ENCODE measurements around the gene SLC22A17. TPM values are rescaled to one million over a fixed set of nuclear protein-coding genes. Genes with fewer than 3 reads are reported as not detected.

SLC22A17 gene
- total and polyA plus RNA-seq, 2 of the 13 experiments (the other 11 are each of a cell fraction or from before 2014, with no cell fraction given) = 0.95 to 1.1 TPM

GRCh38 chr14:23306412-23307145 is 46.1 kb downstream of the SLC22A17 start, which contains the start of gene BCL2L2 (continued):
- TF ChIP-seq ZFP37 (CRISPR knock-in tag; IDR thresholded peaks at IDR 0.05; ENCODE audit: borderline replicate concordance) (peak; percentile 93), SYNCRIP (IDR thresholded peaks at IDR 0.05; ENCODE audit: insufficient read depth, low read depth, low read length) (no peak), ZNF891 (CRISPR knock-in tag; IDR thresholded peaks at IDR 0.05) (peak; percentile 96), E2F5 (CRISPR knock-in tag; conservative IDR thresholded peaks at IDR 0.05) (peak; percentile 6; the same call in 1 of the 2 replicates), THYN1 (CRISPR knock-in tag; IDR thresholded peaks at IDR 0.05; ENCODE audit: borderline replicate concordance, low read depth) (peak; percentile 98; the same call in 1 of the 2 replicates), ZNF619 (CRISPR knock-in tag; IDR thresholded peaks at IDR 0.05) (peak; percentile 98), CEBPG (CRISPR knock-in tag; IDR thresholded peaks at IDR 0.05) (no peak), SIN3A (IDR thresholded peaks at IDR 0.05; ENCODE audit: borderline replicate concordance, low read depth, low read length) (peak; percentile 96; the same call in 1 of the 2 replicates)
- TF ChIP-seq, protein P1, sequence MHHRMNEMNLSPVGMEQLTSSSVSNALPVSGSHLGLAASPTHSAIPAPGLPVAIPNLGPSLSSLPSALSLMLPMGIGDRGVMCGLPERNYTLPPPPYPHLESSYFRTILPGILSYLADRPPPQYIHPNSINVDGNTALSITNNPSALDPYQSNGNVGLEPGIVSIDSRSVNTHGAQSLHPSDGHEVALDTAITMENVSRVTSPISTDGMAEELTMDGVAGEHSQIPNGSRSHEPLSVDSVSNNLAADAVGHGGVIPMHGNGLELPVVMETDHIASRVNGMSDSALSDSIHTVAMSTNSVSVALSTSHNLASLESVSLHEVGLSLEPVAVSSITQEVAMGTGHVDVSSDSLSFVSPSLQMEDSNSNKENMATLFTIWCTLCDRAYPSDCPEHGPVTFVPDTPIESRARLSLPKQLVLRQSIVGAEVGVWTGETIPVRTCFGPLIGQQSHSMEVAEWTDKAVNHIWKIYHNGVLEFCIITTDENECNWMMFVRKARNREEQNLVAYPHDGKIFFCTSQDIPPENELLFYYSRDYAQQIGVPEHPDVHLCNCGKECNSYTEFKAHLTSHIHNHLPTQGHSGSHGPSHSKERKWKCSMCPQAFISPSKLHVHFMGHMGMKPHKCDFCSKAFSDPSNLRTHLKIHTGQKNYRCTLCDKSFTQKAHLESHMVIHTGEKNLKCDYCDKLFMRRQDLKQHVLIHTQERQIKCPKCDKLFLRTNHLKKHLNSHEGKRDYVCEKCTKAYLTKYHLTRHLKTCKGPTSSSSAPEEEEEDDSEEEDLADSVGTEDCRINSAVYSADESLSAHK (CRISPR knock-in tag; IDR thresholded peaks at IDR 0.05; ENCODE audit: borderline replicate concordance) = no peak
- TF ChIP-seq, protein P2, sequence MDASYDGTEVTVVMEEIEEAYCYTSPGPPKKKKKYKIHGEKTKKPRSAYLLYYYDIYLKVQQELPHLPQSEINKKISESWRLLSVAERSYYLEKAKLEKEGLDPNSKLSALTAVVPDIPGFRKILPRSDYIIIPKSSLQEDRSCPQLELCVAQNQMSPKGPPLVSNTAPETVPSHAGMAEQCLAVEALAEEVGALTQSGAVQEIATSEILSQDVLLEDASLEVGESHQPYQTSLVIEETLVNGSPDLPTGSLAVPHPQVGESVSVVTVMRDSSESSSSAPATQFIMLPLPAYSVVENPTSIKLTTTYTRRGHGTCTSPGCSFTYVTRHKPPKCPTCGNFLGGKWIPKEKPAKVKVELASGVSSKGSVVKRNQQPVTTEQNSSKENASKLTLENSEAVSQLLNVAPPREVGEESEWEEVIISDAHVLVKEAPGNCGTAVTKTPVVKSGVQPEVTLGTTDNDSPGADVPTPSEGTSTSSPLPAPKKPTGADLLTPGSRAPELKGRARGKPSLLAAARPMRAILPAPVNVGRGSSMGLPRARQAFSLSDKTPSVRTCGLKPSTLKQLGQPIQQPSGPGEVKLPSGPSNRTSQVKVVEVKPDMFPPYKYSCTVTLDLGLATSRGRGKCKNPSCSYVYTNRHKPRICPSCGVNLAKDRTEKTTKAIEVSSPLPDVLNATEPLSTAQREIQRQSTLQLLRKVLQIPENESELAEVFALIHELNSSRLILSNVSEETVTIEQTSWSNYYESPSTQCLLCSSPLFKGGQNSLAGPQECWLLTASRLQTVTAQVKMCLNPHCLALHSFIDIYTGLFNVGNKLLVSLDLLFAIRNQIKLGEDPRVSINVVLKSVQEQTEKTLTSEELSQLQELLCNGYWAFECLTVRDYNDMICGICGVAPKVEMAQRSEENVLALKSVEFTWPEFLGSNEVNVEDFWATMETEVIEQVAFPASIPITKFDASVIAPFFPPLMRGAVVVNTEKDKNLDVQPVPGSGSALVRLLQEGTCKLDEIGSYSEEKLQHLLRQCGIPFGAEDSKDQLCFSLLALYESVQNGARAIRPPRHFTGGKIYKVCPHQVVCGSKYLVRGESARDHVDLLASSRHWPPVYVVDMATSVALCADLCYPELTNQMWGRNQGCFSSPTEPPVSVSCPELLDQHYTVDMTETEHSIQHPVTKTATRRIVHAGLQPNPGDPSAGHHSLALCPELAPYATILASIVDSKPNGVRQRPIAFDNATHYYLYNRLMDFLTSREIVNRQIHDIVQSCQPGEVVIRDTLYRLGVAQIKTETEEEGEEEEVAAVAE (CRISPR knock-in tag; IDR thresholded peaks at IDR 0.05; ENCODE audit: borderline replicate concordance) = peak; percentile 59; the same call in 1 of the 2 replicates
- TF ChIP-seq, protein P3, sequence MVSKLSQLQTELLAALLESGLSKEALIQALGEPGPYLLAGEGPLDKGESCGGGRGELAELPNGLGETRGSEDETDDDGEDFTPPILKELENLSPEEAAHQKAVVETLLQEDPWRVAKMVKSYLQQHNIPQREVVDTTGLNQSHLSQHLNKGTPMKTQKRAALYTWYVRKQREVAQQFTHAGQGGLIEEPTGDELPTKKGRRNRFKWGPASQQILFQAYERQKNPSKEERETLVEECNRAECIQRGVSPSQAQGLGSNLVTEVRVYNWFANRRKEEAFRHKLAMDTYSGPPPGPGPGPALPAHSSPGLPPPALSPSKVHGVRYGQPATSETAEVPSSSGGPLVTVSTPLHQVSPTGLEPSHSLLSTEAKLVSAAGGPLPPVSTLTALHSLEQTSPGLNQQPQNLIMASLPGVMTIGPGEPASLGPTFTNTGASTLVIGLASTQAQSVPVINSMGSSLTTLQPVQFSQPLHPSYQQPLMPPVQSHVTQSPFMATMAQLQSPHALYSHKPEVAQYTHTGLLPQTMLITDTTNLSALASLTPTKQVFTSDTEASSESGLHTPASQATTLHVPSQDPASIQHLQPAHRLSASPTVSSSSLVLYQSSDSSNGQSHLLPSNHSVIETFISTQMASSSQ (IDR thresholded peaks at IDR 0.05; ENCODE audit: low read depth) = peak; percentile 69
- TF ChIP-seq, protein P3 (CRISPR knock-in tag; IDR thresholded peaks at IDR 0.05; ENCODE audit: borderline replicate concordance) = peak; percentile 85; the same call in 1 of the 2 replicates
